A549 (cell line): ENCODE data around the gene SHISAL1. TPM values are rescaled to one million over a fixed set of nuclear protein-coding genes. Genes with fewer than 3 reads are reported as not detected.

Experiments used
- ATAC-seq, 2 experiments: fragments of 200-7000 bp in 1 of 2; fragments of >200 bp in 1 of 2; cut with Nextera tagmentation in 1 of 2; cut with Tn5 transposase in 1 of 2; 3 replicates each; pipeline versions ENCODE4 v1.8.0 to v1.9.1; 2018 to 2020; ENCODE audit warnings: mild to moderate bottlenecking in 1 of 2, moderate library complexity in 1 of 2
- CTCF ChIA-PET: fragments of 300-600 bp; sonication (Branson Sonifier 250); formaldehyde crosslinking; extraction: SDS; loops from one replicate; lab custom pipeline; 2021; ENCODE audit warnings: antibody characterized with exemption, inconsistent platforms; lab: Yijun Ruan, JAX
- POLR2A ChIA-PET: fragments of 350-600 bp; formaldehyde crosslinking; extraction: SDS; loops from one replicate; lab custom pipeline; 2021; ENCODE audit warnings: antibody characterized with exemption, inconsistent platforms; lab: Yijun Ruan, JAX
- DNase-seq, 2 experiments: peaks; one replicate each; pipeline versions ENCODE4 v3.0.0 to v3.0.0-alpha.2; 2011 to 2016; ENCODE audit warnings: low read depth in 1 of 2, low spot score in 1 of 2
- FAIRE-seq: peaks from 2 replicates; lab custom pipeline; 2011; peaks lifted over from hg19 to GRCh38; lab: Jason Lieb, UNC
- H3K27ac ChIP-seq, 2 experiments: fragments of >200 bp; sonication (Bioruptor Twin); formaldehyde crosslinking; 3 replicates each; pipeline ENCODE4 v1.5.1; 2016 to 2017
- H3K4me1 ChIP-seq: fragments of >200 bp; sonication (Bioruptor Twin); formaldehyde crosslinking; 3 replicates; pipeline ENCODE4 v1.6.1; 2016
- H3K4me2 ChIP-seq: fragments of >200 bp; sonication (Bioruptor Twin); formaldehyde crosslinking; 3 replicates; pipeline ENCODE4 v1.6.1; 2016
- H3K4me3 ChIP-seq: fragments of >200 bp; sonication (Bioruptor Twin); formaldehyde crosslinking; 3 replicates; pipeline ENCODE4 v1.5.1; 2016
- H3K9me3 ChIP-seq: fragments of >200 bp; sonication (Bioruptor Twin); formaldehyde crosslinking; 3 replicates; pipeline ENCODE4 v1.6.1; 2016
- ATOH8 ChIP-seq: fragments of 250-450 bp; sonication (Bioruptor Pico); IDR thresholded peaks from 2 replicates; pipeline ENCODE4 v1.5.0; 2020; ENCODE audit warnings: low read depth, mild to moderate bottlenecking, moderate library complexity
- CBX2 ChIP-seq: fragments of 200-600 bp; sonication (generic); IDR thresholded peaks from 2 replicates; pipeline ENCODE4 v1.6.1; 2016; ENCODE audit warnings: low read depth, mild to moderate bottlenecking, borderline replicate concordance
- CEBPB ChIP-seq, 2 experiments: fragments of >200 bp in 1 of 2; sonication (Bioruptor Twin) in 1 of 2; formaldehyde crosslinking in 1 of 2; IDR thresholded peaks; 2 replicates each; pipeline ENCODE4 v1.6.1; 2012 to 2016
- ESRRA ChIP-seq: fragments of 150-350 bp; IDR thresholded peaks from 2 replicates; pipeline ENCODE4 v1.6.1; 2014; ENCODE audit warnings: mild to moderate bottlenecking, low read length, borderline replicate concordance
- FOXS1 ChIP-seq: fragments of 250-450 bp; sonication (Bioruptor Pico); IDR thresholded peaks from 2 replicates; pipeline ENCODE4 v1.5.0; 2020; ENCODE audit warnings: mild to moderate bottlenecking, moderate library complexity
- GATA3 ChIP-seq: IDR thresholded peaks from 2 replicates; pipeline ENCODE4 v1.6.1; 2012; ENCODE audit warnings: borderline replicate concordance
- HOXB13 ChIP-seq: fragments of 250-450 bp; sonication (Bioruptor Pico); IDR thresholded peaks from 2 replicates; pipeline ENCODE4 v1.5.0; 2020; ENCODE audit warnings: low read depth, mild to moderate bottlenecking, moderate library complexity
- JUN ChIP-seq, 2 experiments: fragments of >200 bp; sonication (Bioruptor Twin); formaldehyde crosslinking; IDR thresholded peaks; 2 replicates in 1 of 2; 3 replicates in 1 of 2; pipeline ENCODE4 v1.6.1; 2016 to 2017
- MAFK ChIP-seq: fragments of 450-650 bp; IDR thresholded peaks from 2 replicates; pipeline ENCODE4 v1.6.1; 2014; ENCODE audit not compliant: partially characterized antibody
- MAX ChIP-seq: IDR thresholded peaks from 2 replicates; pipeline ENCODE4 v1.6.1; 2012
- NFE2L2 ChIP-seq: fragments of 150-350 bp; conservative IDR thresholded peaks from 2 replicates; pipeline ENCODE4 v1.6.1; 2014; ENCODE audit warnings: low read length
- NPAS2 ChIP-seq: fragments of 250-450 bp; sonication (Bioruptor Pico); IDR thresholded peaks from 2 replicates; pipeline ENCODE4 v1.8.0; 2022; ENCODE audit warnings: mild to moderate bottlenecking, moderate library complexity, borderline replicate concordance
- POLR2AphosphoS2 ChIP-seq: conservative IDR thresholded peaks from 2 replicates; pipeline ENCODE4 v1.6.1; 2012; ENCODE audit warnings: low read length, improper control_type of control experiment, inconsistent platforms
- RAD21 ChIP-seq, 2 experiments: fragments of >200 bp in 1 of 2; sonication (Bioruptor Twin) in 1 of 2; formaldehyde crosslinking in 1 of 2; IDR thresholded peaks in 1 of 2; conservative IDR thresholded peaks in 1 of 2; 2 replicates in 1 of 2; 3 replicates in 1 of 2; pipeline ENCODE4 v1.6.1; 2012 to 2018; ENCODE audit warnings: inconsistent platforms in 1 of 2
- RFX5 ChIP-seq: fragments of 450-650 bp; IDR thresholded peaks from 2 replicates; pipeline ENCODE4 v1.7.1; 2014; ENCODE audit warnings: antibody characterized with exemption, mild to moderate bottlenecking, moderate library complexity
- ZC3H11A ChIP-seq: fragments of 450-650 bp; IDR thresholded peaks from 2 replicates; pipeline ENCODE4 v1.6.1; 2014; ENCODE audit warnings: antibody characterized with exemption, mild to moderate bottlenecking
- ZNF302 ChIP-seq: fragments of 250-450 bp; sonication (Bioruptor Pico); IDR thresholded peaks from 2 replicates; pipeline ENCODE4 v1.9.0; 2021; ENCODE audit warnings: inconsistent platforms, mild to moderate bottlenecking, moderate library complexity
- WGBS: methylation state at CpG from one replicate; pipeline ENCODE4 v1.1.6; 2017; ENCODE audit errors: missing lambda C conversion rate; 5-methylcytosine and 5-hydroxymethylcytosine counted together
- polyA minus RNA-seq: library from RNA; depleted of rRNA, polyadenylated mRNA; stranded (reverse); fragments of >200 nt; gene quantifications from 2 replicates; pipeline ENCODE4 v1.2.3, GENCODE V29; 2011; rRNA and poly(A)+ RNA removed
- polyA plus RNA-seq, 4 experiments: library from polyadenylated mRNA; depleted of rRNA in 3 of 4; stranded (reverse); fragments of >200 nt; fragmentation: RNase III in 1 of 4; extraction: RNeasy Plus Mini Kit Qiagen cat#74134 plus additional on column Dnase treatment in 1 of 4; gene quantifications; 2 replicates in 3 of 4; 3 replicates in 1 of 4; pipeline ENCODE4 v1.2.3, GENCODE V29; 2011 to 2017
- TF ChIP-seq, protein P1 (sequence below): fragments of 200-600 bp; sonication (generic); IDR thresholded peaks from 2 replicates; pipeline ENCODE4 v1.6.1; 2016; ENCODE audit warnings: antibody characterized with exemption, mild to moderate bottlenecking, moderate library complexity

Gene SHISAL1
- polyA plus RNA-seq (2011; rRNA removed) (0.61 and 0.79 TPM in 2 replicates), polyA plus RNA-seq (2017; fragmentation: RNase III; extraction: RNeasy Plus Mini Kit Qiagen cat#74134 plus additional on column Dnase treatment) (1.9 to 2.4 TPM (median 2.2 TPM) in 3 replicates), polyA minus RNA-seq (1.3 and 1.4 TPM in 2 replicates)
- 0.56 and 0.80 TPM in 2 replicates for polyA plus RNA-seq (2012; cell fraction: cytosol; rRNA removed)
- 0.74 and 0.80 TPM in 2 replicates for polyA plus RNA-seq (2012; cell fraction: nucleus; rRNA removed)

GRCh38 chr22:44312766-44313165 is at the start of gene SHISAL1:
SHISAL1 (minus strand) TSS chr22:44312951; CDS start chr22:44300945, 12,006 bp downstream.
- Histone ChIP-seq H3K9me3 (no peaks in the 10 kb centered on the region), H3K4me3 (no peak within 1 kb of the TSS), H3K4me1 (peaks cover 25% of the 10 kb centered on the region), H3K4me2 (no peak within 1 kb of the TSS), H3K27ac (peak within 1 kb of the TSS in 1 of 2 experiments; percentile 64; a peak in 3 of 6 replicates)
- no peak for FAIRE-seq
- DNase-seq = no peak
- no peak for ATAC-seq
- ChIA-PET POLR2A (no interaction called here), CTCF (no interaction called here)
- no CpG with 5 or more reads among the region's 12 CpGs for WGBS
- TF ChIP-seq ESRRA (no peak), ATOH8 (CRISPR knock-in tag) (no peak), HOXB13 (CRISPR knock-in tag) (no peak), FOXS1 (no peak), RFX5 (no peak), POLR2AphosphoS2 (no peak), NFE2L2 (no peak), CBX2 (no peak)

GRCh38 chr22:44361391-44362126 is 48.8 kb upstream of the SHISAL1 start:
- WGBS = 70% methylated on average over 12 of the region's 12 CpGs
- peaks cover 67% of the 10 kb centered on the region for H3K4me1 ChIP-seq
- ATAC-seq = peak in 1 of 2 experiments; percentile 7; a peak in 2 of 6 replicates
- no peak overlapping the region for H3K4me3 ChIP-seq
- H3K9me3 ChIP-seq = no peaks in the 10 kb centered on the region
- DNase-seq = peak in 1 of 2 experiments; percentile 18
- no peak for FAIRE-seq
- TF ChIP-seq JUN (IDR thresholded peaks at IDR 0.05) (0 out of 5 replicates have a peak, but pooled peaks of 1 of the 2 experiments have one; percentile 8), GATA3 (no peak), ZC3H11A (no peak), MAX (no peak)
- TF ChIP-seq, protein P1, sequence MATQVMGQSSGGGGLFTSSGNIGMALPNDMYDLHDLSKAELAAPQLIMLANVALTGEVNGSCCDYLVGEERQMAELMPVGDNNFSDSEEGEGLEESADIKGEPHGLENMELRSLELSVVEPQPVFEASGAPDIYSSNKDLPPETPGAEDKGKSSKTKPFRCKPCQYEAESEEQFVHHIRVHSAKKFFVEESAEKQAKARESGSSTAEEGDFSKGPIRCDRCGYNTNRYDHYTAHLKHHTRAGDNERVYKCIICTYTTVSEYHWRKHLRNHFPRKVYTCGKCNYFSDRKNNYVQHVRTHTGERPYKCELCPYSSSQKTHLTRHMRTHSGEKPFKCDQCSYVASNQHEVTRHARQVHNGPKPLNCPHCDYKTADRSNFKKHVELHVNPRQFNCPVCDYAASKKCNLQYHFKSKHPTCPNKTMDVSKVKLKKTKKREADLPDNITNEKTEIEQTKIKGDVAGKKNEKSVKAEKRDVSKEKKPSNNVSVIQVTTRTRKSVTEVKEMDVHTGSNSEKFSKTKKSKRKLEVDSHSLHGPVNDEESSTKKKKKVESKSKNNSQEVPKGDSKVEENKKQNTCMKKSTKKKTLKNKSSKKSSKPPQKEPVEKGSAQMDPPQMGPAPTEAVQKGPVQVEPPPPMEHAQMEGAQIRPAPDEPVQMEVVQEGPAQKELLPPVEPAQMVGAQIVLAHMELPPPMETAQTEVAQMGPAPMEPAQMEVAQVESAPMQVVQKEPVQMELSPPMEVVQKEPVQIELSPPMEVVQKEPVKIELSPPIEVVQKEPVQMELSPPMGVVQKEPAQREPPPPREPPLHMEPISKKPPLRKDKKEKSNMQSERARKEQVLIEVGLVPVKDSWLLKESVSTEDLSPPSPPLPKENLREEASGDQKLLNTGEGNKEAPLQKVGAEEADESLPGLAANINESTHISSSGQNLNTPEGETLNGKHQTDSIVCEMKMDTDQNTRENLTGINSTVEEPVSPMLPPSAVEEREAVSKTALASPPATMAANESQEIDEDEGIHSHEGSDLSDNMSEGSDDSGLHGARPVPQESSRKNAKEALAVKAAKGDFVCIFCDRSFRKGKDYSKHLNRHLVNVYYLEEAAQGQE = no peak; the same call in 1 of the 2 replicates
- ChIA-PET CTCF (interaction anchor here (0.8 to 1.7 kb wide), 4 partner anchors 158 to 368 kb away, joined by 3 to 7 read pairs (median 3); no protein-coding TSS in a partner anchor), POLR2A (interaction anchor here (1.6 kb wide), 1 partner anchor 21 kb away, joined by 3 read pairs; no protein-coding TSS in a partner anchor)
- peak overlapping the region; percentile 93 to 98 for H3K27ac ChIP-seq
- peak overlapping the region; percentile 69 for H3K4me2 ChIP-seq

GRCh38 chr22:44360668-44361381 is 48.1 kb upstream of the SHISAL1 start:
- no peaks in the 10 kb centered on the region for H3K9me3 ChIP-seq
- ChIA-PET CTCF (interaction anchor here (0.8 to 1.7 kb wide), 7 partner anchors 10 to 367 kb away, joined by 3 to 7 read pairs (median 3); no protein-coding TSS in a partner anchor), POLR2A (interaction anchor here (1.0 to 1.6 kb wide), 3 partner anchors 20 to 88 kb away, joined by 3 to 8 read pairs (median 3); no protein-coding TSS in a partner anchor)
- peak overlapping the region; percentile 69 for H3K4me2 ChIP-seq
- WGBS = 11% methylated on average over 16 of the region's 25 CpGs
- H3K4me1 ChIP-seq = peaks cover 61% of the 10 kb centered on the region
- ATAC-seq (peak; percentile 57 to 64), DNase-seq (peak; percentile 47 to 82), FAIRE-seq (no peak)
- no peak overlapping the region for H3K4me3 ChIP-seq
- peak overlapping the region; percentile 93 to 98 for H3K27ac ChIP-seq
- TF ChIP-seq NPAS2 (CRISPR knock-in tag) (no peak), GATA3 (peak; percentile 83), ZNF302 (CRISPR knock-in tag) (no peak), MAFK (no peak), CEBPB (IDR thresholded peaks at IDR 0.05) (0 out of 4 replicates have a peak, but pooled peaks of 1 of the 2 experiments have one; percentile 17), RAD21 (conservative IDR thresholded peaks at IDR 0.05 in 1 of 2, IDR thresholded peaks at IDR 0.05 in 1 of 2) (peak in 1 of 2 experiments; percentile 36; a peak in 2 of 5 replicates)
- TF ChIP-seq, protein P1 = no peak
